IMR-90 (cell line): Measurements from ENCODE around the gene DNAJC17. TPM values are rescaled to one million over a fixed set of nuclear protein-coding genes. Genes with fewer than 3 reads are reported as not detected.

ENCODE experiments used
- ATAC-seq: fragments of 200-7000 bp; cut with Tn5 transposase; 2 replicates; pipeline ENCODE4 v1.9.1; 2020; ENCODE audit warnings: low read depth, mild to moderate bottlenecking, moderate library complexity
- BruUV-seq: library from RNA; stranded (reverse); fragments of 400-500 nt; replicated peaks from 2 replicates; lab custom pipeline; 2021; lab: Mats Ljungman, UMichigan
- CTCF ChIA-PET: fragments of 300-600 bp; formaldehyde crosslinking; extraction: SDS; loops from one replicate; lab custom pipeline; 2021; ENCODE audit warnings: antibody characterized with exemption; lab: Yijun Ruan, JAX
- POLR2A ChIA-PET: fragments of 300-600 bp; sonication (Branson Sonifier 250); formaldehyde crosslinking; loops from one replicate; lab custom pipeline; 2022; ENCODE audit warnings: antibody characterized with exemption; ENCODE audit not compliant: unreplicated experiment; lab: Charles Lee
- DNase-seq: peaks from one replicate; pipeline ENCODE4 v3.0.0; 2013
- H2AFZ ChIP-seq: replicated peaks from 2 replicates; pipeline ENCODE3; 2013; ENCODE audit warnings: low read length, mild to moderate bottlenecking; ENCODE audit not compliant: poor library complexity
- H2AK5ac ChIP-seq: 2 replicates; pipeline ENCODE4 v1.6.1; 2013; ENCODE audit warnings: low read depth, low read length, inconsistent platforms
- H2AK9ac ChIP-seq: replicated peaks from 2 replicates; pipeline ENCODE3; 2013; ENCODE audit warnings: mild to moderate bottlenecking, low read depth, low read length, moderate library complexity; ENCODE audit not compliant: poor library complexity
- H2BK120ac ChIP-seq: 2 replicates; pipeline ENCODE4 v1.6.1; 2013; ENCODE audit warnings: low read depth, low read length, inconsistent platforms
- H2BK15ac ChIP-seq: 3 replicates; pipeline ENCODE4 v1.6.1; 2013; ENCODE audit warnings: low read depth, low read length, inconsistent platforms
- H2BK20ac ChIP-seq: 2 replicates; pipeline ENCODE4 v1.6.1; 2013; ENCODE audit warnings: low read depth, mild to moderate bottlenecking, inconsistent platforms, low read length, moderate library complexity
- H2BK5ac ChIP-seq: 2 replicates; pipeline ENCODE4 v1.6.1; 2013; ENCODE audit warnings: mild to moderate bottlenecking, low read depth, low read length, inconsistent platforms; ENCODE audit not compliant: poor library complexity, severe bottlenecking
- H3K14ac ChIP-seq: replicated peaks from 2 replicates; pipeline ENCODE4 v1.6.1; 2013; ENCODE audit warnings: low read depth, low read length, inconsistent platforms
- H3K18ac ChIP-seq: 2 replicates; pipeline ENCODE4 v1.6.1; 2013; ENCODE audit warnings: low read depth, low read length, control low read depth
- H3K23ac ChIP-seq: 2 replicates; pipeline ENCODE4 v1.6.1; 2013; ENCODE audit warnings: low read depth, low read length, inconsistent platforms
- H3K27ac ChIP-seq: 2 replicates; pipeline ENCODE4 v1.5.1; 2013; ENCODE audit warnings: mild to moderate bottlenecking, control low read depth, low read length; ENCODE audit not compliant: insufficient read depth
- H3K27me3 ChIP-seq: 2 replicates; pipeline ENCODE4 v1.6.1; 2013; ENCODE audit warnings: low read length; ENCODE audit not compliant: control insufficient read depth, insufficient read depth
- H3K36me3 ChIP-seq: 2 replicates; pipeline ENCODE4 v1.6.1; 2013; ENCODE audit warnings: low read length, mixed read lengths; ENCODE audit not compliant: control insufficient read depth, insufficient read depth
- H3K4ac ChIP-seq: 2 replicates; pipeline ENCODE4 v1.6.1; 2013; ENCODE audit warnings: low read depth, low read length, inconsistent platforms
- H3K4me1 ChIP-seq: 2 replicates; pipeline ENCODE4 v1.6.1; 2013; ENCODE audit warnings: low read length, mixed read lengths; ENCODE audit not compliant: control insufficient read depth, insufficient read depth
- H3K4me2 ChIP-seq: 2 replicates; pipeline ENCODE4 v1.6.1; 2013; ENCODE audit warnings: low read depth, mild to moderate bottlenecking, control low read depth, low read length, moderate library complexity
- H3K4me3 ChIP-seq: 2 replicates; pipeline ENCODE4 v1.5.1; 2013; ENCODE audit warnings: low read depth, mild to moderate bottlenecking, control low read depth, low read length, moderate library complexity; ENCODE audit not compliant: insufficient read depth
- H3K56ac ChIP-seq: 2 replicates; pipeline ENCODE4 v1.6.1; 2013; ENCODE audit warnings: low read length, inconsistent platforms; ENCODE audit not compliant: insufficient read depth; ENCODE audit errors: extremely low read depth
- H3K79me1 ChIP-seq, 2 experiments: 2 replicates each; pipeline ENCODE4 v1.6.1; 2013; ENCODE audit warnings: low read length in 2 of 2, inconsistent platforms in 1 of 2, low read depth in 1 of 2
- H3K9ac ChIP-seq: 2 replicates; pipeline ENCODE4 v1.6.1; 2013; ENCODE audit warnings: low read depth, low read length, control low read depth
- H3K9me1 ChIP-seq: 2 replicates; pipeline ENCODE4 v1.6.1; 2013; ENCODE audit warnings: low read length, inconsistent platforms; ENCODE audit not compliant: insufficient read depth
- H3K9me3 ChIP-seq: 2 replicates; pipeline ENCODE4 v1.6.1; 2013; ENCODE audit warnings: low read length; ENCODE audit not compliant: control insufficient read depth, insufficient read depth
- H4K20me1 ChIP-seq: 2 replicates; pipeline ENCODE4 v1.6.1; 2013; ENCODE audit warnings: low read length, inconsistent platforms; ENCODE audit not compliant: insufficient read depth
- H4K5ac ChIP-seq: 2 replicates; pipeline ENCODE4 v1.6.1; 2013; ENCODE audit warnings: mild to moderate bottlenecking, low read depth, low read length, control low read depth
- H4K8ac ChIP-seq, 2 experiments: 2 replicates each; pipeline ENCODE4 v1.6.1; 2013; ENCODE audit warnings: low read depth in 2 of 2, low read length in 2 of 2, control low read depth in 1 of 2, inconsistent platforms in 1 of 2
- H4K91ac ChIP-seq: 2 replicates; pipeline ENCODE4 v1.6.1; 2013; ENCODE audit warnings: low read depth, low read length, inconsistent platforms; ENCODE audit not compliant: insufficient read depth
- CTCF ChIP-seq: conservative IDR thresholded peaks from 2 replicates; pipeline ENCODE4 v1.5.1; 2012; ENCODE audit warnings: mild to moderate bottlenecking, low read depth, low read length, improper control_type of control experiment
- MAZ ChIP-seq: IDR thresholded peaks from 2 replicates; pipeline ENCODE4 v1.6.1; 2012; ENCODE audit warnings: low read depth, mild to moderate bottlenecking, low read length, improper control_type of control experiment, moderate library complexity, borderline replicate concordance
- WGBS, 2 experiments: methylation state at CpG; one replicate each; pipeline versions ENCODE4 v1.1.5 to v1.1.7; 2013; ENCODE audit warnings: missing lambda C conversion rate in 2 of 2; ENCODE audit not compliant: insufficient read length in 1 of 2; ENCODE audit errors: extremely low coverage in 2 of 2; 5-methylcytosine and 5-hydroxymethylcytosine counted together
- dilution Hi-C: fragments of 300-500 bp; cut with HindIII; formaldehyde crosslinking; loops from one replicate; pipeline ENCODE4 v1.14.3; 2018; ENCODE audit warnings: low sequenced_read_pairs; ENCODE audit not compliant: unreplicated experiment
- in situ Hi-C: fragments of 300-500 bp; cut with MboI; formaldehyde crosslinking; loops from 3 replicates; pipeline ENCODE4 v1.14.3; 2019; ENCODE audit warnings: low sequenced_read_pairs, inconsistent platforms, mixed read lengths
- intact Hi-C: fragments of 100-400 bp; cut with micrococcal nuclease; formaldehyde crosslinking; loops from 2 replicates; pipeline ENCODE4 v1.10.0; 2022
- polyA plus RNA-seq, 3 experiments: library from polyadenylated mRNA; depleted of rRNA; stranded (reverse); fragments of >200 nt; gene quantifications; 2 replicates each; pipeline ENCODE4 v1.2.3, GENCODE V29; 2012; ENCODE audit warnings: low replicate concordance in 1 of 3
- total RNA-seq: library from RNA; depleted of rRNA; stranded (reverse); fragments of >200 nt; gene quantifications from 2 replicates; pipeline ENCODE4 v1.2.3, GENCODE V29; 2012

Gene DNAJC17
- total and polyA plus RNA-seq, 2 of the 4 experiments (the other 2 are of a cell fraction) = 58.6 to 107 TPM

DNA sequence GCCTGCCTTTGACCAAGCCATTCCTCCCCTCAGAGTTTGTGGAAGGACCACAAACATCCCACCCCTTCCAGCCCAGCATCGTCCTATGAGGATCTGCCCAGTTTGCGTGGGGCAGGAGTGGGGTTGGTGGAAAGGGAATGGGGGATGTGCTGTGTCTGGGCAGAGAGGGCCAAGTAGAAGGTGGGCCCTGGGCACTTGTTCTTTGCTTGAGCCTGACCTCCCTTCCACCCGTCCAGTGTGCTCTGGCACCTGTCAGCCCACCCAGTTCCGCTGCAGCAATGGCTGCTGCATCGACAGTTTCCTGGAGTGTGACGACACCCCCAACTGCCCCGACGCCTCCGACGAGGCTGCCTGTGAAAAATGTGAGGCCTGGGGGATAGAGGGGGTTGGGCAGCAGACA lies 46.9 kb upstream of the DNAJC17 start:
- Histone ChIP-seq H3K56ac (no peak overlapping the region), H3K23ac (no peak overlapping the region), H2BK120ac (no peak overlapping the region), H3K9me3 (no peaks in the 10 kb centered on the region), H2BK15ac (no peak overlapping the region), H3K36me3 (no peaks in the 10 kb centered on the region), H2AK5ac (no peak overlapping the region), H3K18ac (no peak overlapping the region), H3K4me1 (no peaks in the 10 kb centered on the region), H3K79me1 (no peaks in the 10 kb centered on the region), H4K5ac (no peak overlapping the region), H3K9ac (no peak overlapping the region), H3K27me3 (peaks cover 18% of the 10 kb centered on the region), H2AK9ac (no peak overlapping the region), H3K14ac (no peak overlapping the region), H3K4me2 (no peak overlapping the region), H3K9me1 (peaks cover under 1% of the 10 kb centered on the region; the same call in 1 of the 2 replicates), H4K20me1 (no peaks in the 10 kb centered on the region; the same call in 1 of the 2 replicates), H3K4ac (no peak overlapping the region), H2AFZ (no peak overlapping the region), H3K27ac (no peak overlapping the region), H4K91ac (no peak overlapping the region), H2BK20ac (no peak overlapping the region), H4K8ac (no peak overlapping the region), H2BK5ac (no peak overlapping the region), H3K4me3 (no peak overlapping the region)
- no TSS peak for BruUV-seq
- in situ Hi-C loops = no loop called here
- TF ChIP-seq CTCF (no peak), MAZ (no peak)
- intact Hi-C loops = no loop called here
- ChIA-PET CTCF (no interaction called here), POLR2A (no interaction called here)
- DNase-seq (no peak), ATAC-seq (no peak)
- WGBS, 2 experiments = no CpG with 5 or more reads among the region's 10 CpGs
- dilution Hi-C loops = no loop called here
